HG03342 (cell line): ENCODE results near the gene COL6A2.

Experiments
- ATAC-seq: cut with Tn5 transposase; IDR thresholded peaks from one replicate; pipeline ENCODE4 v1.9.1; 2021; ENCODE audit warnings: mild to moderate bottlenecking, moderate library complexity; ENCODE audit not compliant: unreplicated experiment

The COL6A2 gene

DNA sequence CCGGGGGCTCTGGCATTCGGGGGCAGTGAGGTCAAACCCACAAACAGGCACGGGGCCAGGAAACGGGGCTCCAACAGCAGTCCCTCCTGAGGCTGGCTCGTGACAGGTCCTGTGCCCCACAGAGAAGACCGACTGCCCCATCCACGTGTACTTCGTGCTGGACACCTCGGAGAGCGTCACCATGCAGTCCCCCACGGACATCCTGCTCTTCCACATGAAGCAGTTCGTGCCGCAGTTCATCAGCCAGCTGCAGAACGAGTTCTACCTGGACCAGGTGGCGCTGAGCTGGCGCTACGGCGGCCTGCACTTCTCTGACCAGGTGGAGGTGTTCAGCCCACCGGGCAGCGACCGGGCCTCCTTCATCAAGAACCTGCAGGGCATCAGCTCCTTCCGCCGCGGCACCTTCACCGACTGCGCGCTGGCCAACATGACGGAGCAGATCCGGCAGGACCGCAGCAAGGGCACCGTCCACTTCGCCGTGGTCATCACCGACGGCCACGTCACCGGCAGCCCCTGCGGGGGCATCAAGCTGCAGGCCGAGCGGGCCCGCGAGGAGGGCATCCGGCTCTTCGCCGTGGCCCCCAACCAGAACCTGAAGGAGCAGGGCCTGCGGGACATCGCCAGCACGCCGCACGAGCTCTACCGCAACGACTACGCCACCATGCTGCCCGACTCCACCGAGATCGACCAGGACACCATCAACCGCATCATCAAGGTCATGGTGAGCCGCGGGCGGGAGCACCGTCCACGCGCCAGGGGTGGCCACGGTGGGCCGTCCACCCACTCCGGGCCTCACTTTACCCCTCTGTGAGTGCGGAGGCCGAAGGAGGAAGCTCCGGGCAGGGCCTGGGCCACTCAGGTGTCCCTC, 14.2 kb downstream of the COL6A2 start:
- ATAC-seq, result no peak

DNA sequence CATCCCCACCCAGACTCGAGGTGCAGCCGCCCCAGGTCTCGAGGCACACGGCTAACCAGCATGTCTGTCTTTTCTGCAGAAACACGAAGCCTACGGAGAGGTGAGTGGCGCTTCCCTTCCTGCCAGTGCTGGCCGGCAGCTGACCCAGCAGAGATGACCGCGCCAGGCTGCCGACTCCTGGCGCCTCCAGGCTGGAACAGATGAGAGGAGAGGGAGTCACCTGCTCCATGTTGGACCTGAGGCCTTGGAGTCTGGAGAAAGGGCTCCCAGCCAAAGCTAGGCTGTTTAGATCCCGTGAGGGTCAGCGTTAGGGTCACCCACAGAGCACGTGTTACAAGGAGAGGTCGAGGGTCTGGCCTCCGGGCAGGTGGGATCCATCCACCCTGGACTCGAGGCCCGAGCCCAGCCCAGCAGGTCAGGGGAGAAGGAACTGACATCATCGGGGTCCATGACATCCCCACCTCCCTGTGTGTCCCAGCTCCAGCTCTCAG, 14.9 kb downstream of the COL6A2 start:
- ATAC-seq, result no peak

DNA sequence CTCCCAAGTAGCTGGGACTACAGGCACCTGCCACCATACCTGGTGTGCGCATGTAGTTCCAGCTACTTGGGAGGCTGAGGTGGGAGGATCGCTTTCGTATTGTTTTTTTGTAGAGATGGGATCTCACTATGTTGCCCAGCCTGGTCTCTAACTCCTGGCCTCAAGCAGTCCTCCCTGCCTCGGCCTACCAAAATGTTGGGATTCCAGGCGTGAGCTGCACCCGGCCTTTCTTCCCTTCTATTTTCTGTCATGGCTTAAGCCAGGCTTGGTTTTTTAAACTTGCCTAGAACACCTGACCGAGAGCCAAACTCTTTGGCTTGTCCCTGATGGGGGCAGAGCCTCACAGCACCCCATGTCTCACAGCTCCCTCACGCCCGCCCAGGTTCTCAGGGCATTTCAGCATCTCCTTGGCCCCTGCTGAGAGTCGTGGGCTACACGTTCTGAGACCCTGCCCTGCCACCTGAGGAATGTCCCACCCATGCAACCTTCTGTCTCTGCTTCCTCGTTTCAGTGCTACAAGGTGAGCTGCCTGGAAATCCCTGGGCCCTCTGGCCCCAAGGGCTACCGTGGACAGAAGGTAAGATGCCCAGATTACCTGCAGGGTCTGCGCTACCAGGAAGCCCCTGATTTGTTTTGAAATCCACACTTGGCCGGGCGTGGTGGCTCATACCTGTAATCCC, 15.7 kb downstream of the COL6A2 start:
- ATAC-seq, result no peak

DNA sequence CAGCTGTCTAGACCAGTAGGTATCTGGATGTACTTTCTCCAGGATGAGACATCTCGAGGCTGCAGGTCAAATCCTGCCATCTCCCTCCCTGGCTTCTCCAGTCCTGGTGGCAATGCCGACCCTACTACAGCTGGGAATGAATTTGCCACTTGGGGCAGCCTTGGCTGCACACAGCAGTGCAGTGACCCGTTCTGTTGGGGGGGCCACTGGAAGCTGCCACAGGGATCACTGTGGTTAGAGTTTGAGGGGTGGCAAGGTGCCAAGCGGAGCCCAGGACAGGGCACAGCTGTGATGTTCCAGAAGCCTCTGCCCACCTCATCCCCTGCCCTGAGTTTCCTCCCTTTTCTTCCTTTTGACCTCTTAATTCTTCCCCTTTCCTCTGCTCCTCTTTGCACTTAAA, 17.1 kb downstream of the COL6A2 start:
- no peak for ATAC-seq

DNA sequence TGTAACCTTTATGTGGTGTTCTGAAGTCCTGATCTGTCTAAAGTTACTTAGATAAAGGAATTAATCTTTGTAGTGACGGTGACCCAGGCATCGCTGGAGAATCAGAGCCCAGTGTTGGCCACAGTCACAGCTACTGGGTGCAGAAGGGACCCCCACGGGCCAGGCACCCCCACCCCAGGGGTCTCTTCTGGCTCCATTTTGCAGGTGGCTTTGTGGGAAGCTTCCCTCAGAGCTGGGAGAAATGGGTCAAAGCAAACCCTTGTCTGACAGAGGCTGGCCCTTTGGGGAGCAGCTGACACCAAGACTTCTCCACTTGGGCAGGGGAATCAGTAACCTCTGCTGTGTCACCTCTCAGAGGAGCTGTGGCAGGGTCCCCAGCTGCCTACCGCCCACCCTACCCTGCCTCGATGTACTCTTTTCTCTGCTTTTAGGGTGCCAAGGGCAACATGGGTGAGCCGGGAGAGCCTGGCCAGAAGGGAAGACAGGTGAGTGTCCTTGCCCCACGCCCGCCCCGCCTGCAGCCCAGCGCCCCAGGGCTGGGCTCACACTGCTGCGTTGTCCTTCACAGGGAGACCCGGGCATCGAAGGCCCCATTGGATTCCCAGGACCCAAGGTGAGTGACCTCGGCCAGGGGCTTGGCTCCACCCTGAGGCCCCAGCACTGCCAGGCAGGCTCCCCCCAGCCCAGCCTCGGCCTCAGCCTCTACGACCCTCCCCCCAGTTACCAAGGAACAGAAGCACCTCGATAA, 17.7 kb downstream of the COL6A2 start:
- no peak for ATAC-seq

DNA sequence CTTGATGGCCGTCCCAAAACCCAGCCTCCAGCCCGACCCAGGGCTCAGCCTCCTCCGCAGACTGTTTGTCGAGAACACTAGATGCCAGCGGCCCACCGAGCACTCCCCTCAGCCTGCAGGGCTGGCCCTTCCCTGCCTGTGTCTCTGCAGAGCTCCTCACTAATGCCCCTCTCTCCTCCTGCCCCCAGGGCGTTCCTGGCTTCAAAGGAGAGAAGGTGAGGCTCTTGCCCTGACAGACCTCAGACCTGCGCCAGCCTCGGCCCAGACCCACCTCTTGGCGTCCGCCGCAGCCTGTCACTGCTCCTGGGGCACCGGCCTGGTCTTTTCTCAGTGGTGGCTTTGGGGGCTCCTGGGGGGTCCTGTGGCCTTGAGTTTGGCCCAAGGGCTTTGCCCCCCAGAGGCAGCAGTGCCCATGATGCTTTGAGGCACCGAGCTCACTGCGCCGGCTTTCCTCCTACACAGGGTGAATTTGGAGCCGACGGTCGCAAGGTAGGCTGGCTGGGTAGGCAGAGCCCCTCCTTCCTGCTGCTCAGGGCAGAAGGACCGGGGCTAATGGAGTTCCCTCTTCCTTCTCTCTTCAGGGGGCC, 18.4 kb downstream of the COL6A2 start:
- ATAC-seq, result no peak

DNA sequence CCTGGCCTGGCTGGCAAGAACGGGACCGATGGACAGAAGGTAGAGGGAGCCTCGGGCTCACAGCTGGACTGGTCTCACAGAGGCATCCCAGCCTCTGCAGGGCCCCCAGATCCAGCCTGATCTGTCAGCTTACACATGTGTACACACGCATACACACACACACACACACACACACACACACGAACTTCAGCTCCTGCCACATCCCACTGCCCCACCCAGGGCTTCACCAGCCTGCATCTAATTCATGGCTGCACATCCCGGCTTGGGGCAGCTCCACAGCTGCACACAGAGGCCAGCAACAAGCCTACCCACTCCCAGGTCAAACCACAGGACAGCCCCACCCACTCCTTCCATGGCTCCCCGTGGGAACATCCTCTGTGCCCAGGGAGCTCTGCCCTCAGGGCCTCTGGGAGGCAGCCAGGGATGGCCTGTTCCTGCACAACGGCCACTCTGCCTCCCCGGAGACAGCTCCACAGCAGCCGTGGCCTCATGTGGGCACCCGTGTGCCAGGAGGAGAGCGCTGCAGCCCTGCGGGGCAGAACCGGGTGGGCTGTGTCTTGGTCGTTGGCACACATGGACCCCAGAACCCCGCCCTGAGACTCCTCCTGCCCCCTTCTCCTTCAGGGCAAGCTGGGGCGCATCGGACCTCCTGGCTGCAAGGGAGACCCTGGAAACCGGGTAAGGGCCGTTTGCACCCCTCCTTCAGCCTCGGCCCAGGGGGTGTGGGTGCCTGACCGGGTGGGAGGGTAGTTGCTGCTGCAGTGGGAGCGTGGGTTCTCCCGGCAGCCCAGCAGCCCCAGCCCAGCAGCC, 19.1 kb downstream of the COL6A2 start:
- ATAC-seq, result no peak

DNA sequence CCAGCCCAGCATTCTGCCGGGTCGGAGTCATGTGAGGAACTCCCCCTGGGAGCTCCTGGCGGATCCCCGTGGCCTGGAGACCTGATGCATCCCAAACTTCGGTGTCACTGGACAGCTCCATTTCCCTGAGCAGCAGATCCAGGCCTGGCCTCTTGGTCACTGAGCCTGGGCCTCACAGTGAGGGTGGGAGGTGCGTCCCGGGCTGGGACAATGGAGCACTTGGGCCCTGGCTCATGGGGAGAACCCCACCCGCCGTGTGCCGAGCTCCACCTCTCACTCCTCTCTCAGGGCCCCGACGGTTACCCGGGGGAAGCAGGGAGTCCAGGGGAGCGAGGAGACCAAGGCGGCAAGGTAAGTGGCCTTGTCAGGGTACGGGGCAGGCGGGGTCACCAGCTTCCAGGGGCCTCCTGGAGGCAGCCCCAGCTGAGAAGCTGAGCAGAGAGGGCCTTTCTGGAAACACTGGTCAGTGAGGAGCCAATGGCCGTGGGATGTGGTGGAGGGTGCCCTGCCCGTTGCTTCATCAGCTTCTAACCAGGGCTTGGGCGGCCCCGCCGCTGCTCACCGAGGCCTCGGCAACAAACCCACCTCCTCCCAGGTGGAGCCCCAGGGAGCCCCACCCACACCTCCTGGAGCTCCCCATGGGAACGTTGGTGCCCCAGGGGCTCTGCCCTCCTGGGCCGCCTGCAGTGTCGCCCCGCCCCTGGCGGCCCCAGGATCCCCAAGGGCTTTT, 19.8 kb downstream of the COL6A2 start:
- no peak for ATAC-seq

DNA sequence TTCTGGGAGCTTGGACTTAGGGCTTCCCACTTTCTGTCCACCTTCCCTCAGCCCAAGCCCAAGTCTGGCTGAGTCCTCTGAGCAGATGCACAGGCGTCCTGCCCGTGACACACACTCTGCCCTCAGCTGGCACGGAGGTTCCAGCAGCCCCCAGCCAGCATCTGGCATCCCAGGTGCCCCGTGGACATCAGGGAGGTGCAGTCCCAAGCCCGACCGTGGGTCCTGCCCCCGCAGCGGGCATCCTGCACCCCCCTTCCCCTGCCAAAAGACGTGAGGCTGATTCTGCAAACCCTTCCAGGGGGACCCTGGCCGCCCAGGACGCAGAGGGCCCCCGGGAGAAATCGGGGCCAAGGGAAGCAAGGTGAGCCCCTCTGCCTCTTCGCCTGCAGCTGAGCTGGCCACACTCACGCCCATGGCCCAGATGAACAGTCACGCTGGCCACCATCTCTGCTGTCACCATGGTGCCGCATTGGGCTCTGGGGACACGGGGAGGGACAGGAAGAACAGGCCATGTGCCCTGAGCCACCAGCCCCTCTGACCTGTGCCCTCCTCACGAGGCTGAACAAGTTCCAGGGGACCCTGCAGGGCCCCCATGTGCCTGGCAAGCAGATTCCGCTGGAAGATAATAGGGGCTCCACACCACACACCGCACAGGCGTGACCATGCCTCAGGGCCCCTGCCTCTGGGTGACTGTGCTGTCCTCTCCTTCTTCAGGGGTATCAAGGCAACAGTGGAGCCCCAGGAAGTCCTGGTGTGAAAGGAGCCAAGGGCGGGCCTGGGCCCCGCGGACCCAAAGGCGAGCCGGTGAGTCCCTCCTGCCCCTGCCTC, 20.6 kb downstream of the COL6A2 start:
- no peak for ATAC-seq

DNA sequence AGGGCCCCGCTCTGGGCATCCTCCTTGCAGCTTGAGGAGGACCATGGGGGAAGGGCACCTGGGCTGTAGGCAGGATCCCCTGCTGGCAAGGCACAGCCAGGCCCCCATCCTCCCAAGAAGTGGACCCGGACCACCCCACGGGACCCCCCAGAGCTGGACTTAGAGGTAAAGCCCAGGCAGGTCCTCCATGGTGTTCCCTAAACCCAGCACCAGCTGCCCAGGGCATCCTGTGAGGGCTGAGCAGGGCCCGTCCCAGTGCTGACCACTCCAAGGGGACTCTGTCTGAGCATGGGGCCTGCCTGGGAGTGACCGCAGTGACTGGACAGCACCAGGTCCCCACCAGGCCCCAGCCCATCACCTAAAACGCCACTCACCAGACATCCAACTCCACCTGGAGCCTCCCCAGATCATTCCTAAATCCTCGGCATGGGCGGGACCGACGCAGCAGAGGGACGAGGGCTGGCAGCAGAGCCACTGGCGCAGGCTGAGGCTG, 21.3 kb downstream of the COL6A2 start:
- no peak for ATAC-seq

DNA sequence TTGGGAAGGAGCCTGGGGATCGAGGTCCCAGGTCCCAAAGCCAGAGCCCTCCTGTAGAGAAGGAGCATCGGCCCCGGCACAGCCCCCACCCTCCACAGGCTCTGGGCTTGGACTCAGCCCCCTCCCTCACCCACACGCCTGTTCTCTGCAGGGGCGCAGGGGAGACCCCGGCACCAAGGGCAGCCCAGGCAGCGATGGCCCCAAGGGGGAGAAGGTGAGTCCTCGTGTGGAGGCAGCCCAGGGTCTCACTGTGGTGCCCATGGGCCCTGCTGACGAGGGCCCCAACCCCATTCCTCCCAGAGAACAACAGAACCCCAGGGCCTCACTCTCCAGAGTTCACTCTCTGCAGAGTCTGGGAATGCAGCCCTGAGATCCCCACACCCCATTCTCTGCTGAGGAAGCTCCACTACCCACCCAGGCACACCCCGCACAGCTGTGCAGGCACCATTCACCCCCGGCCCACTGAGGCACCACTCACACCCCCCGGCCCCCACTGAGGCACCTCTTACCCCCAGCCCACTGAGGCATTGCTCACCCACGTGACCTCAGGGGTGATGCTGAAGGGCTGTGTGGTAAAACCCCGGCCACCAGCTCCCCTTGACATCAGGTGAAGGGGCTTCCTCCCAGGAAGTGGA, 21.8 kb downstream of the COL6A2 start:
- no peak for ATAC-seq

DNA sequence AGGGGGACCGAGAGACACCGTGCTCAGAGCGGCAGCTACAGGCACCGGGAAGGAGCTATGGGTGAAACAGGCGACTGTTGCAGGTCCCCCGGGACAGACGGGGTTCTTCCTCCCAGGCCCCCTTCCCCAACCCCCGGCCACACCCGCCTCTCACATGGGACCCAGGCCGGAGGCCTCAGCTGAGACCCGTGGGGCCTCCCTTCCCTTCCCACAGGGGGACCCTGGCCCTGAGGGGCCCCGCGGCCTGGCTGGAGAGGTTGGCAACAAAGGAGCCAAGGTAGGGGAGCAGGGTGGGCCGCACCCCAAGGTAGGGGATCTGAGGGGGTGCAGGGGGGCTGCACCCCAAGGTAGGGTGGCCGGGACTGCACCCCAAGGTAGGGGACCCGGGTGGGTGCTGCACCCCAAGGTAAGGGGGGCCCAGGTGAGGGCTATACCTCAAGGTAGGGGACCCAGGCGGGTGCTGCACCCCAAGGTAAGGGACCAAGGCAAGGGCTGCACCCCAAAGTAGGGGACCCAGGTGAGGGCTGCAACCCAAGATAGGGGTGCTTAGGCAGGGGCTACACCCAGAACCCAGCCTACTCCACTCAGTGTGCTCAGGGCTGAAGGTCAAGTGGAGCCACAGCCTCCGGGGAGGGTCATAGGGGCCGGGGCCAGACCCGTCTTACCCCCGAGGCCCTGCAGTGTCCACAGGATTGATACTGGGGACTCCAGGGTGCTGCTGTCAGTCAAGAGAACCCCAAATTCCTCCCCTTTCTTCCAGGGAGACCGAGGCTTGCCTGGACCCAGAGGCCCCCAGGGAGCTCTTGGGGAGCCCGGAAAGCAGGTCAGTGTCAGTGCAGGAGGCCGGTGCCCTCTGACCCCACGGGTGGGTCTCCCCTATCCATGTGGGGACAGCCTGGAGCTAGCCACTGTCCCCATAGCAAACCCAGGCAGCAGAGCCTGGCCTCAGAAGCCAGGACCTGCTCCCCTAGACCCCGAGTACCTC, 22.7 kb downstream of the COL6A2 start:
- no peak for ATAC-seq

DNA sequence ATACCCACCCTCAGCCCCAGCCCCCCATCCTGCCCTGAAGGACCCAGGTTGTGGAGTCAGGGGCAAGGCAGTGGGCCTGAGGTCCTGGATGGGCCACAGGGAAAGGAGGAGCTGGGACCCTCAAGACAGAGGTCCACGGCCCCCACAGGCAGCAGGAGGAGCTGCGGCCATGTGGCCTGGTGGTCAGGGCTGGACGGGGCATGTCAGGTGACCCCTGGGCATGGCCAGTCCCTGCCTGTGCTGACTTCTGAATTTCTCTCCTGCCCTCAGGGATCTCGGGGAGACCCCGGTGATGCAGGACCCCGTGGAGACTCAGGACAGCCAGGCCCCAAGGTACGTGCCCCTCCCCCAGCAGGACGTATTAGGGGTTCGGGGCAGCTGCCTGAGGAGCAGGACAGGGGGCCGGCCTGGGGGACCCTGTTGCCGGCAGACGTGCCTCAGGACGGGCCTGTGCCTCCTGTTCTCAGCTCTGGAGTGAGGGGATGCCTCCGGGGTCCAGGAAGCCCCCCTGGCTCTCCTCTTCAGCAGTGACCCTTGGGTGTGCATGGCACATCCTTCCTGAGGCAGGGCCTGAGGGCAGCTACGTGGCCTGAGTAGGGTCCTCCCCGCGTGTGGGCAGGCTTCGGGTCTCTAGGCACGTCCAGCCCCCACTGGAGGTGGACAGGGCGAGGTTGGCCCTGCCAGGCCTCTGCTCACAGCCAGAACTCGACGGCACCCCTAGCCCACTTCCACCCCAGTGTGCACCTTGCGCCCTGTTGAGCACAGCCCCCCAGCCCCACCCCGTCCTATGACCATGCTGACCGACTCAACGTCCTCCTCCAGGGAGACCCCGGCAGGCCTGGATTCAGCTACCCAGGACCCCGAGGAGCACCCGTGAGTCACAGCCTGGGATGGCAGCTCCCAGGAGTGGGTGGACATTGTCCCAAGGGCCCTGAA, 23.6 kb downstream of the COL6A2 start:
- no peak for ATAC-seq

DNA sequence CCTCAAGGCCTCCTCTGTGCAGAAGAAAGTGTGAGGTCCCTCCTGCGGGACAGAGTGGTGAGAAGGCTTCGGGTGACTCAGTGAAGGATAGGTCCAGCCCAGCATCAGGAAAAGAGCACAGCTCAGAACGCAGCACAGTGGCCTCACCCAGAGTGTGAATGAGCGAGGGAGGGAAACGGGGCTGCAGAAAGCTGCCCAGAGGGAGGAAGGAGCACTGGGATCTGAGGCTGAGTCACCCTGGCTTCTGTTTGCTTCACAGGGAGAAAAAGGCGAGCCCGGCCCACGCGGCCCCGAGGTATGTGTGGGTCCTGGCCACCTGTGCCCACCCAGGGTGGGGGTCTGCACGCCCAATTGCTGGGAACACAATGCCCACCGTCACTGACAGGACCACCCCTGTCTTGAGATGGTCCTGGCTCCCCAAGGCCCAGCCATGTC, 24.3 kb downstream of the COL6A2 start:
- ATAC-seq, result no peak

DNA sequence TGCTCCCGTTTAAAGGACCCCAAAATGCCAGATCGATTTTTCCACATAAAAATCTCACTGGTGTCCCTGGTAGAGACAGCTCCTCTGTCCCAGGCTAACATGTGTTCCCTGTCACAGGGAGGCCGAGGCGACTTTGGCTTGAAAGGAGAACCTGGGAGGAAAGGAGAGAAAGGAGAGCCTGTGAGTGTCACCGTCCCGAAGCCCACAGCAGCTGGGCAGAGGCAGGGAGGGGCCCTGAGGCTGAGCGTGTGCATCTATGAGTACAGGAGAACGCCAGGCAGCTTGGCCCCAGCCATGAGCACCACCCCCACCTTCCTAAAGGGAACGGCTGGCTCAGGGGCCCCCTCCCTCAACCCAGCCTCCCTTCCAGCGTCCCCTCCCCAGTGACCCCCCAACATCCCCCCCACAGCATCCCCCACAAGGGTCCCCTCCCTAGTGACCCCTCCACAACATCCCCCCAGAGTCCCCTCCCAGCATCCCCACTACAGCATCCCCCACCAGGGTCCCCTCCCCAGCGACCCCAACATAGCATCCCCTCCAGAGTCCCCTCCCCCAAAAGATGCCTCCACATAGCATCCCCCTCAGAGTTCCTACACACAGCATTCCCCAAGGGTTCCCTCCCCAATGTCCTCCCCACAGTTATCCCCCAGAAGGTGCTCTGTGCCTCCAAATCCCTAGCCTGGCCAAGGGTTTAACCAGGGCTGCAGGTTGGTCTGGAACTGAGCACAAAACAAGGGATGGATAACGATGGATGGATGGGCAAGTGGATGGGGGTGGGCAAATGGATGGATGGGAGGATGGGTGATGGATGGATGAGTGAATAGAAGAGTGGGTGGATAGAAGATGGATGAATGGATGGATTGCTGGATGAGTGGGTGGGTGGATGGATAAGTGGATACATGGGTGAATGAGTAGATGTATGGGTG, 25.1 kb downstream of the COL6A2 start:
- no peak for ATAC-seq
